Urinary bladder (tissue), 4 donors: Measurements from ENCODE around the gene JUP. TPM values are rescaled to one million over a fixed set of nuclear protein-coding genes. Genes with fewer than 3 reads are reported as not detected.

ENCODE experiments used
- DNase-seq: peaks from one replicate; pipeline ENCODE4 v3.0.0-alpha.2; 2015; ENCODE audit errors: extremely low spot score
- H3K27ac ChIP-seq: one replicate; pipeline ENCODE4 v1.5.1; 2013; ENCODE audit warnings: low read depth, mild to moderate bottlenecking, moderate library complexity
- H3K36me3 ChIP-seq: one replicate; pipeline ENCODE4 v1.6.1; 2013; ENCODE audit warnings: mild to moderate bottlenecking, moderate library complexity; ENCODE audit not compliant: insufficient read depth
- H3K4me1 ChIP-seq: one replicate; pipeline ENCODE4 v1.6.1; 2013; ENCODE audit warnings: mild to moderate bottlenecking, moderate library complexity; ENCODE audit not compliant: insufficient read depth
- H3K4me3 ChIP-seq: one replicate; pipeline ENCODE4 v1.5.1; 2013; ENCODE audit warnings: low read depth, low read length
- WGBS: extraction: QIAGEN DNeasy Blood & Tissue Kit; methylation state at CpG from one replicate; pipeline ENCODE4 v1.1.7; 2013; 5-methylcytosine and 5-hydroxymethylcytosine counted together
- polyA plus RNA-seq: library from polyadenylated mRNA; stranded (reverse); fragments of 200-250 nt; gene quantifications from one replicate; pipeline ENCODE4 v1.2.3, GENCODE V29; 2013
- total RNA-seq: library from RNA; depleted of rRNA; stranded (reverse); fragments of >200 nt; gene quantifications from one replicate; pipeline ENCODE4 v1.2.3, GENCODE V29; 2014
- donor health status: healthy with polysubstance abuse.
- donor health status: healthy.

JUP gene
- total and polyA plus RNA-seq, 2 donors = 51.4 to 53.8 TPM

DNA sequence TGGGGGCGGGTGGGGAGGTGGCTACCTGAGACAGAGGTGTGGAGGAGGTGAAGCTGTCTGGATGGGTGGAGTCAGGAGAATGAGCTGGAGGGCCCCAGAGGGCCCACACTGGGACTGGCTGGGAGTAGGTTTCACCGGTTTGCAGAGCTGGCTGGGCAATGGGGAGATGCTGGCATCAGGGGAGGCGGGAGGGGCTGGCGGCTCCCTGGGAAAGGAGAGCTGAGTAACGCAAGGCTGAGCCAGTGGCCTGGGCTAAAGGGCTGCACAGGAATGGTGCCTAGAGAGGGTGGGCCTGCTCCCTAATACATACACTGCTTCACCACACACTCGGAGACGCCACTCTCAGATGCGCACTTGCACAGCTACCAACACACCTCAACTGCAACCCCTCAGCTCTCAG lies 12.9 kb upstream of the JUP start:
- Histone ChIP-seq H3K36me3 (no peaks in the 10 kb centered on the region), H3K4me1 (no peaks in the 10 kb centered on the region), H3K4me3 (no peak overlapping the region), H3K27ac (peak overlapping the region; percentile 26)
- 86% methylated on average over 8 of the region's 8 CpGs for WGBS
- no peak for DNase-seq

DNA sequence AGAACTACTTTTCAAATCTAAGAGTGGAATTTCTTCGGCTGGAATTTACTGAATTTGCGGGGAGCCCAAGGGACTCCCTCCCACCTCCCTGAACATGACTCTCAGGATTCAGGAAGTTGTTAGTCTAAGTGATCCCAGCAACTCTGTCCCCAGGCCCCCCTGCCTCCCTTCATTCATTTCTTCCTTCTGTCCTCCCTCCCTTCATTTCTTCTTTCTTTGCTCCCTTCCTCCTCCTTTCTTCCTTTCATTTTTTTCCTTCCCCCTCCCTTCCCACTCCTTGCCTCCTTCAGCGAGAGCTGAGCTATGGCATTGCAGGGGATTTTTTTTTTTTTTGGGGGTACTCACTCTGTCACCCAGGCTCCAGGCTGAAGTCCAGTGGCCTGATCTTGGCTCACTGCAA lies 10.9 kb upstream of the JUP start:
- Histone ChIP-seq H3K4me3 (no peak overlapping the region), H3K36me3 (no peaks in the 10 kb centered on the region), H3K27ac (no peak overlapping the region), H3K4me1 (no peaks in the 10 kb centered on the region)
- DNase-seq = no peak
- 82% methylated on average over 3 of the region's 3 CpGs for WGBS

DNA sequence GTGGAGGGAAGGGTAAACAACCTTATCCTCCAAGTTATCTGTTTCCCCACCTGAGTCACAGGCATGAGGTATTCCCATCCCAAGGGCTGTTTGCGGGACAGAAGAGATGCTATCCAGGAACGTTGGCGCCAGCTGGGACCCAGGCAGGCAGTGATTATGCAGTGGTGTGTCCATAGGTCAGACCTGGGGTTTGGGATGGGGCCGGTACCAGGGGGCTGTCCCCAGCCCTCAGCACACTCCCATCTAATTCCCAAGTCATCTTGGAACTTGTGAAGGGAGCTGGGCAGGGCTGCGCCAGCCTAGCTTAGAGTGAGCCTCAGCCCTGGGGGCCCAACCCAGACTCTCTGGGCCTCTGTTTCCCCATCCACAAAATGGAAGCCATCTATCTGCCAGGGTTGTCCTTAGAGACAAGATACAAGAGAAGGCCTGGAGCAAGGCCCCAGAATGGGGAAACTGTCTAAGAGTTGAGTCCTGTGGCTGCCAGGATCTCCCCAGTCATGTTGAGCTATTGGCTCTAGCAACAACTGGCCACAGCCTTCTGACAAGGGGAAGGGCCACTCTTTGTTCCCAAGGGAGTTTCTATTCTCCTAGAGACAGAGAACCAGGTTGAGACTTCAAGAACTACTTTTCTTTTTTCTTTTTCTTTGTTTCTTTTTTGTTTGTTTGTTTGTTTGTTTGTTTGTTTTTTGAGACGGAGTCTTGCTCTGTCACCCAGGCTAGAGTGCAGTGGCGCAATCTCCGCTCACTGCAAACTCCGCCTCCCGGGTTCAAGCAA lies 9.8 kb upstream of the JUP start:
- Histone ChIP-seq H3K4me3 (no peak overlapping the region), H3K36me3 (no peaks in the 10 kb centered on the region), H3K4me1 (no peaks in the 10 kb centered on the region), H3K27ac (peak overlapping the region; percentile 14)
- 86% methylated on average over 10 of the region's 10 CpGs for WGBS
- DNase-seq = no peak

DNA sequence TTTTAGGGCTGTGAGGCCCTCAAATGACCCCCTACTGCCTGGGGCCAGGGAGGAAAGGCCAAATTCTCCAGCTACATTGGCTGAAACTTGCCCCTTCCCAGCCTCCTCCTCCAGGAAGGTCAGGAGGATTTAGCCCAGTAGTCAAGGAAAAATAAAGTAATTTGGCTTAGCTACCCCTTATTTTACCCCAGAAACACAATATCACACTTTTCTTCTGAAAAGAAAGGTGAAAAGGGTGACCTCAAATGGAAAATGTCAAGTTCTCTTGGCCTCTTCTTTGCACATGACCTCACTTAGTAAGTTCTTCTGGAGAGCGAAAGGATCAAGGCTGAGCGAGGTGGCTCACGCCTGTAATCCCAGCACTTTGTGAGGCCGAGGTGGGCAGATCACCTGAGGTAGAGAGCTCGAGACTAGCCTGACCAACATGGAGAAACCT lies 8.0 kb upstream of the JUP start:
- Histone ChIP-seq H3K36me3 (no peaks in the 10 kb centered on the region), H3K4me3 (no peak overlapping the region), H3K4me1 (no peaks in the 10 kb centered on the region), H3K27ac (no peak overlapping the region)
- WGBS = 95% methylated on average over 5 of the region's 5 CpGs
- DNase-seq = no peak

DNA sequence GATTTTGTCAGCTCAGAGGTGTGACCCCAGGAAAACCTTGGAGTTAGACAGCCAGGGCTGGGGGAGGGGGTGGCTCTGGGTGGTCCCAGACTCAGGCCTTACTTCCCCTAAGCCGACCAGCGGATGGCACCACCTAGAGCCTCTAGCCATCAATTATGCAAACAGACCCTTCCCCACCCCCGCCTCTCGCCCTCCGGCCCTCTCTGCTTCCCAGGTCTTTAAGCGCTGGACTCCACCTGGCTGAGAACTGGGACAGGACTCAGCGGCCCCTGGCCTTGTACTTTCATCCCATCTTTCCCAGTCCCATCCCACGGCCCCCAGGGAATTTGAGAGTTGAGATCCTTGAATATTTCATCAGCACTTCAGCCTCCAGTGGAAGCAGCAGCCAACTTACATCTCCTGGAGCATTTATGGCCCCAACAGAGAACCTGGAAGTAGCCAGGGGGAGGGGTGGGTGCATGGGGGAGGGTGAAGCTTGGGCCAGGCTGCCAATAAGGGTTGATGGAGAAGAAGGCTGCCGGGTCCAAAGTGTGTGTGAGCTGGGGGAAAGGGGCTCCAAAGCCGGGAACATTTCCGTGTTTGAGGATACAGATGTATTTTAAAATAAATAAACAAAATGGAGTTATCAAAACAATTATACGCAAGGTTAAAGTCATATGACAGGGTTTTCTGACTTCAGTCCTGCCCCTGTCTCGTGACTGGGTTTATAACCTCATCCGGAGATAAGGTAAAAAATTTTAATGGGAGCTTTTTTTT lies 7.5 kb upstream of the JUP start:
- Histone ChIP-seq H3K36me3 (no peaks in the 10 kb centered on the region), H3K27ac (peak overlapping the region; percentile 78), H3K4me3 (no peak overlapping the region), H3K4me1 (no peaks in the 10 kb centered on the region)
- DNase-seq = no peak
- 55% methylated on average over 14 of the region's 14 CpGs for WGBS

DNA sequence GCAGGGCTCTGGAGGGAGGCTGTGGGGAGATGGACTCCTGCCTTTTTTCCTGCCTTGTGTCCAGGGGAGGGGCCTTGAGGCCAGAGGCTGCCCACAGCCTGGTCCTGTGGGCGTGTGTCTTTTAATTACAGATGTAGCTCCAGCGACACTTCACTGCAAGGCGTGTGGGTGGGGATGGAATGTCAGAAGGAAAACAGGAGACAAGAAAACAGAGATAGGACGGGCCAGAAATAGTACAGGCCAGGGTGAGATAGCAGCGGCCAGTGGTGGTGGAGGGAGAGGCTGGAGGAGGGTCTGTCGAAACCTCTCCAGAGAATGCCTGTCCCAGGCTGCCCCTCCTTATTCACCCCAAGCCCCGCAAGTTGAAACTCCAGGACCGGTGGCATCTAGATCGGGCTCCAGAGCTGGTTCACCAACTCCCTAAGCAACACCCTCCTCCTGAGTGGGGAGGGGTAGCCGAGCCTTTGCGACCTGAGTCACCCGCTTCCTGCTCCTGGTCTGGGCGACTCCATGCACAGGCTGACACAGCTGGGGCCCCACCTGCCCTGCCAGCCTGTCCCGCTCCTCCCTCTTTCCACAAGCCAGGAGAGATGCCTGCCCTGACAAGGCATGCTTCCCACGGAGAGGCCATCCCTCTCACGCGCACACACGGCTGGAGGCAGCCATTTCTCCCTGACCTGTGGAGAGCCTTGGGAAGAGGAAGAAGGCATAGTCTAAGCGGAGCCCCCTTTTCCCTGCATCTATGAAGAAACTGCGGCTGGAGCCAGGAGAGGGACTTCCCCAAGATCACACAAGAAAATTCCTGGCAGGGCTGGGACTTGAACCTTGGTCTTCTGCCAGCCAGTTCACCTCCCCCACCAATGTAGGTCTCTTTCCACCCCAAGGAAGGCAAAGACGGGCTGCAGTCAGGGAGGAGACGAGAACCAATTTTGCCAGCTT lies 6.6 kb upstream of the JUP start:
- no peak for DNase-seq
- WGBS = 24% methylated on average over 22 of the region's 22 CpGs
- Histone ChIP-seq H3K4me3 (no peak overlapping the region), H3K36me3 (no peaks in the 10 kb centered on the region), H3K27ac (peak overlapping the region; percentile 86), H3K4me1 (no peaks in the 10 kb centered on the region)

DNA sequence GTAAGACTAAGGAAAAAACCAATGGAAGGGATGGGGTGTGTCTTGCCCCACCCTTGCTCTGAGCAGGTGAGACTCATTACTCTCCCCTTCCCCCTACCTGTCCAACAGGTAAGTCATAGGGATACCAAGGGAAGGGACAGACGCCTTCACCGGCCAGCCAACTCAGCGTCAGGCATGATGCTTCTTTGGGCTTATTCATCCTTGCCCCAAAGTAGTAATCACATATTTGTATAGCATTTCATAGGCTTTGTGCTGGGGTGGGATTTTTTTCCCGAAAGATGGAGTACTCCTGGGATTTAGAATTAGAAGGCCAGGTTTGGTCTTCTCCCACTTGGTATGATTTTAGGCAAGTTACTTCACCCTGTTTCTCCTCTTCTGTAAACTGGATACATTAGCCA lies 509 bp upstream of the JUP start:
- DNase-seq = no peak

DNA sequence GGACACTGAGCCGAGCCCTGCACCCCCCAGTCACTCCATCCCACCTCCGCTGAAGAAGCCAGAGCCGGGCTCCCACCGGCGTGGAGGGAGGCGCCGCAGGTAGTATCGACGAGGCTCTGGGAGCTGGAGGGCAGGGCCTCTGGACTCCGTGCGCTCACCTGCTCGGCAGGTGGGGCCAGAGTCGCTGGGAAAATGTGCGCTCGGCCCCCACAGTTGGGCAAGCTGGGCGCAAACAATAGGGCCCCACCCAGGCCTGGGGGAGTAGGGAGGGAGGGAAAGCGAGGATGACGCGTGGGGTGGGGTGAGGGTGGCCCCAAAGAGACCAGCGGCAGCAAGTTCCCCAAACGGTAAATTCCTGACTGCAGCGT lies 668 bp downstream of the JUP start:
- Histone ChIP-seq H3K4me1 (no peaks in the 10 kb centered on the region), H3K4me3 (peak overlapping the region; percentile 66), H3K27ac (peak overlapping the region; percentile 95), H3K36me3 (no peaks in the 10 kb centered on the region)
- 4% methylated on average over 22 of the region's 22 CpGs for WGBS
- no peak for DNase-seq

More for the DNA sequence above, 509 bp upstream of the JUP start:
- WGBS = 43% methylated on average over 4 of the region's 4 CpGs
- Histone ChIP-seq H3K36me3 (no peaks in the 10 kb centered on the region), H3K4me3 (no peak overlapping the region), H3K4me1 (no peaks in the 10 kb centered on the region), H3K27ac (no peak overlapping the region)

DNA sequence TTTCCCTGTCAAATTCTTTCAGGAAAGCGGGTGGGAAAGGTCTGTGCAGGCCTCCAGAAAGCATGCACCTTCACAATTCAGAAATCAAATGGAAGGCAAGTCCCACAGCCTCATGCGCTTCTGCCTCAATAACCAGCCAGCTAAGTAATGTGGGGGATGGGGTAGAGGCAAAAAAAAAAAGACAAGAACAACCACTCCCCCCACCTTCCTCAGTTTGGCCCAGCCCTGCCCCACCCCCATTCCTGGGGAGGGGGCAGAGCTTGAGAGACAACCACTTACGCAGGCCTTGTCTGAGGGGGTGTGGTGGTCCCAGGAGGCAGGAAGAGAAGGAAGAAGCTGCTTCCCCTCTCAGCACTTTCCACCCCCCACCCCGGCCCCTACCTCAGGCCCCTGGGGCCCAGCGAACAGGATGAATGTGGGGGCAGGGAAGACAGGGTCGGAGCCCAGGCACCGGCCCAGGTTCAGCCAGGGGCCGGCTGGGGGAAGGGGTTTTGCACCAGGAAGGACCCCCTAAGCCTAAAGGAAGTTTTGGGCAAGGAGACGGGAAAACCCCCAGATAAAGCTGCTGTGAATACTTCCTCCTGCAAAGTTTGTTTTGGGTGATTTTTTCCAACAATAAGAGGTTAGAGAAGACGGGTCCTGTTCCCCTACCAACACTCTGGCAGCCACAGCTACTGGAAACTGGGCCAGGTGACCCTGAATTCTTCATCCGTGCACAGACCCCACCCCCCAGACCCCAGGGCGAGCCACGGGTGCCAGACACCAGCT lies 1.2 kb downstream of the JUP start:
- WGBS = 34% methylated on average over 13 of the region's 13 CpGs
- Histone ChIP-seq H3K4me1 (no peaks in the 10 kb centered on the region), H3K36me3 (no peaks in the 10 kb centered on the region), H3K27ac (peak overlapping the region; percentile 83), H3K4me3 (peak overlapping the region; percentile 66)
- DNase-seq = no peak

DNA sequence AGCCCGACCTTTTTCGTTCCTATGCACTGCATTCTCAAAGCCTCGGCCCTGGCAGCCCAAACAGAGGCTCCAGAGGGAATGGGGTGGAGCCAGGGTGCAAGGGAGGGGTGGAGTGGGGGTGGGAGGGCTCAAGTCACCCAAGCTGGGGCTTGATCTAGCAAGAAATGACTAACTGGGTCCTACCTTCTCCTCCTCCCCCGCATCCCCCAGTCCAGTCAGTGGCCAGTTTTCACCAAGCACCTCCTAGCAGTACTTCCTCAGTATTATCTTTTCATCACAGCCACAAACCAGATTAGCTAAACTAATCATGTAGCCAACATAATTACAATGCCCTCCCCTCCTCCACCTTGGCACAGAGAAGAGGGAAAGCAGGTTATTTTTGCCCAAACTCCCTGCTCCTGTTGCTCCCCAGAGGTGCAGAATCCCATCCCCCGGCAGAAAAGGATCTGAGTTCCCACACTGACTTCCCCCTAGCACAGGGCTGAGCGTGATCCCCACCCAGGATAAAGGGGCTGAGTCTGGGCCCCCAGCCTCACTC lies 2.2 kb downstream of the JUP start:
- Histone ChIP-seq H3K4me3 (peak overlapping the region; percentile 10), H3K36me3 (no peaks in the 10 kb centered on the region), H3K4me1 (no peaks in the 10 kb centered on the region), H3K27ac (no peak overlapping the region)
- no peak for DNase-seq
- WGBS = 67% methylated on average over 6 of the region's 6 CpGs

DNA sequence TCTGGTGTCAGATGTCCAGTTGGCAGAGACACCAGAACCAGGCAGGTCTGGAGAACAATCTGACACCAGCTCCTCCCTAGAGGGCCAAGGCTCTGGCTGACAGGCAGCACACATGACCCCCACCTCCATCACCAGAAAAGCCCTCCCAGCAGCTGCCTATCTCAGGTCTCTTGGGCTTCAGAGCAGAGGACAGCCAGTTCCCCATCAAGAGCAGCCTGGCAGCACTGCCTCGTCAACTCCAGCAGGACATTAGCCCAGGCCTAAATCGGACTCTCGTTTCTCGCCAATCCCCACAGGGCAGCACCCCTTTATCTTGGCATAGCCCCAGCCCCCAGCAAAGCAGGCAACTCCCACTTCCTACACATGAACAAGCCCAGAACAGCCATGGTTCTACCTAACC lies 4.4 kb downstream of the JUP start:
- no peak overlapping the region for H3K4me3 ChIP-seq
- no peak for DNase-seq
- WGBS = 74% methylated on average over 4 of the region's 4 CpGs
- H3K27ac ChIP-seq = no peak overlapping the region
- no peaks in the 10 kb centered on the region for H3K4me1 ChIP-seq
- H3K36me3 ChIP-seq = no peaks in the 10 kb centered on the region

DNA sequence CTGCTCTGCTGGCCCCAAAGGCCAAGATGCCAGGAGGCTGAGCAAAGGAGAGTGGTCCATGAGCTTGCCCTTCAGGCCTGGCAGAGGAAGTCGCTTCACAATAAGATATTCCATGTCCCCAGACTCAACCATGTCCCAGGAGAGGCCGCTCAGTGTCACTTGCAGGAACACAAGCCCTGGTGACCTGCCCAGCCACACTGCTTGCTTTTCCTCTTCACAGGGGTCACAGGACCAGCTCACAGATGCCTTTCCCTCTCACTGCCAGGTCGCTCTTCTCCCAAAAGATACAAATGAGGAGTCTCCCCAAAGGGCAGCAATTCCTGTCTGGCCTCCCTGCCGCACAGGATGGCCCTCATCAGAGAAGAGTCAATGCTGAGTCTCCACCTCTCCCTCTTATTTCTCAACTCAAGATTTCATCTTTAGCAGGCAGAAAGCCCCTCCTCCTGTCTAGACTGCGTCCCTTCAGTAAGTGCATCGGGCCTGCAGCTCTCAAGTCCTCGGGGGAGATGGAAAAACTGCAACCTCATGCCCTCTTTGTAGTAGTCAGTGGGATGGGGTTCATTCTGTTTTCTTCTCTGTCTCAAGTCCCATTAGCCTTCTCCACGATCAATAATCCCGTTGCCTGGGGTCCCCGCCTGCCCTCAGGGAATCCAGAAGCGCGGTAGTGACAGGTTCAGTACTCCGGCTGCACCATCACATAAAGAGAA lies 5.0 kb downstream of the JUP start:
- Histone ChIP-seq H3K4me1 (no peaks in the 10 kb centered on the region), H3K4me3 (no peak overlapping the region), H3K27ac (no peak overlapping the region), H3K36me3 (no peaks in the 10 kb centered on the region)
- DNase-seq = no peak
- 83% methylated on average over 13 of the region's 13 CpGs for WGBS
